WTC11 (cell line): Measurements from ENCODE around the gene MRPL55. TPM values are rescaled to one million over a fixed set of nuclear protein-coding genes. Genes with fewer than 3 reads are reported as not detected.

Source experiments
- ATAC-seq: fragments of 200-7000 bp; cut with Tn5 transposase; 2 replicates; pipeline ENCODE4 v1.10.0; 2021; ENCODE audit warnings: mild to moderate bottlenecking, moderate library complexity
- CTCF ChIA-PET: fragments of 300-600 bp; sonication (Branson Sonifier 250); formaldehyde crosslinking; loops from one replicate; lab custom pipeline; 2021; ENCODE audit warnings: antibody characterized with exemption; lab: Charles Lee
- POLR2A ChIA-PET: fragments of 350-600 bp; sonication (Branson Sonifier 250); formaldehyde crosslinking; loops from one replicate; lab custom pipeline; 2021; ENCODE audit warnings: antibody characterized with exemption; lab: Charles Lee
- DNase-seq: peaks from one replicate; pipeline ENCODE4 v3.0.0; 2021; ENCODE audit warnings: low spot score
- H3K27ac Mint-ChIP-seq: 2 replicates; pipeline ENCODE4 v1.8.0; 2021; ENCODE audit warnings: mixed read lengths
- H3K27me3 Mint-ChIP-seq: 2 replicates; pipeline ENCODE4 v1.8.0; 2021; ENCODE audit warnings: low read depth, mild to moderate bottlenecking, moderate library complexity, mixed read lengths
- H3K36me3 Mint-ChIP-seq: 2 replicates; pipeline ENCODE4 v1.8.0; 2021; ENCODE audit warnings: mixed read lengths
- H3K4me1 Mint-ChIP-seq: 2 replicates; pipeline ENCODE4 v1.8.0; 2022; ENCODE audit warnings: mixed read lengths
- H3K4me3 Mint-ChIP-seq: 2 replicates; pipeline ENCODE4 v1.8.0; 2021; ENCODE audit warnings: mild to moderate bottlenecking, moderate library complexity, mixed read lengths
- H3K9me3 Mint-ChIP-seq: 2 replicates; pipeline ENCODE4 v1.8.0; 2021; ENCODE audit warnings: mixed read lengths
- AFF4 ChIP-seq: sonication (generic); formaldehyde crosslinking; IDR thresholded peaks from 2 replicates; pipeline ENCODE4 v1.8.1; 2023; ENCODE audit warnings: mild to moderate bottlenecking, missing genetic modification reagents, borderline replicate concordance
- CTCF ChIP-seq: fragments of 200-600 bp; IDR thresholded peaks from 2 replicates; pipeline ENCODE4 v1.8.0; 2022; ENCODE audit warnings: antibody characterized with exemption
- ESRRA ChIP-seq: sonication (generic); formaldehyde crosslinking; IDR thresholded peaks from 2 replicates; pipeline ENCODE4 v1.8.1; 2022; ENCODE audit warnings: mild to moderate bottlenecking, missing genetic modification reagents, borderline replicate concordance
- ETV6 ChIP-seq: sonication (generic); formaldehyde crosslinking; IDR thresholded peaks from 2 replicates; pipeline ENCODE4 v1.8.1; 2022; ENCODE audit warnings: mild to moderate bottlenecking, missing genetic modification reagents
- FOXJ3 ChIP-seq: sonication (generic); formaldehyde crosslinking; IDR thresholded peaks from 2 replicates; pipeline ENCODE4 v1.9.0; 2021; ENCODE audit warnings: missing genetic modification reagents, mild to moderate bottlenecking, borderline replicate concordance
- FOXP1 ChIP-seq: sonication (generic); formaldehyde crosslinking; IDR thresholded peaks from 2 replicates; pipeline ENCODE4 v1.8.0; 2022; ENCODE audit warnings: missing genetic modification reagents, mild to moderate bottlenecking, moderate library complexity, borderline replicate concordance
- MYBL2 ChIP-seq: sonication (generic); formaldehyde crosslinking; IDR thresholded peaks from 2 replicates; pipeline ENCODE4 v1.8.1; 2023; ENCODE audit warnings: mild to moderate bottlenecking, moderate library complexity, missing genetic modification reagents
- TEAD4 ChIP-seq: sonication (generic); formaldehyde crosslinking; IDR thresholded peaks from 2 replicates; pipeline ENCODE4 v1.8.0; 2022; ENCODE audit warnings: mild to moderate bottlenecking, missing genetic modification reagents
- ZBTB21 ChIP-seq: sonication (generic); formaldehyde crosslinking; IDR thresholded peaks from 2 replicates; pipeline ENCODE4 v1.8.1; 2023; ENCODE audit warnings: mild to moderate bottlenecking, missing genetic modification reagents, borderline replicate concordance
- ZBTB43 ChIP-seq: sonication (generic); formaldehyde crosslinking; IDR thresholded peaks from 2 replicates; pipeline ENCODE4 v1.8.1; 2023; ENCODE audit warnings: mild to moderate bottlenecking, missing genetic modification reagents
- ZNF396 ChIP-seq: fragments of 250-450 bp; sonication (Bioruptor Pico); IDR thresholded peaks from 2 replicates; pipeline ENCODE4 v1.8.0; 2021; ENCODE audit warnings: mild to moderate bottlenecking, moderate library complexity, borderline replicate concordance
- ZNF416 ChIP-seq: fragments of 250-450 bp; sonication (Bioruptor Pico); IDR thresholded peaks from 2 replicates; pipeline ENCODE4 v1.9.0; 2021; ENCODE audit warnings: mild to moderate bottlenecking, inconsistent platforms
- ZNF671 ChIP-seq: fragments of 250-450 bp; sonication (Bioruptor Pico); IDR thresholded peaks from 2 replicates; pipeline ENCODE4 v1.8.0; 2021; ENCODE audit warnings: mild to moderate bottlenecking
- total RNA-seq: library from RNA; stranded (reverse); gene quantifications from 3 replicates; pipeline ENCODE4 v1.2.3, GENCODE V29; 2021
- TF ChIP-seq, protein P1 (sequence below): sonication (generic); formaldehyde crosslinking; IDR thresholded peaks from 2 replicates; pipeline ENCODE4 v1.8.0; 2023; ENCODE audit warnings: missing genetic modification reagents, mild to moderate bottlenecking, borderline replicate concordance

MRPL55 gene
- total RNA-seq, 1 experiment from 2014 or later, result 66.9 TPM

- peaks cover 45% of the 10 kb centered on the region for H3K4me1 Mint-ChIP-seq
- H3K36me3 Mint-ChIP-seq, result peaks cover 13% of the 10 kb centered on the region
- H3K27me3 Mint-ChIP-seq, result peaks cover 11% of the 10 kb centered on the region
- peak overlapping the region; percentile 95 for H3K4me3 Mint-ChIP-seq
- DNase-seq (no peak), ATAC-seq (no peak)
- CTCF ChIA-PET, result interaction anchor here (1.4 to 1.9 kb wide), 2 partner anchors 81 to 85 kb away, joined by 6 read pairs; no protein-coding TSS in a partner anchor
- no peaks in the 10 kb centered on the region for H3K9me3 Mint-ChIP-seq
- POLR2A ChIA-PET, result no interaction called here
- H3K27ac Mint-ChIP-seq, result peak overlapping the region; percentile 78
- TF ChIP-seq ZNF671 (CRISPR knock-in tag), result no peak
Observed at GRCh38 chr1:228084797-228085196, 24.3 kb downstream of the MRPL55 start.

- ATAC-seq, result no peak
Observed at GRCh38 chr1:228084325-228084724, 24.8 kb downstream of the MRPL55 start.

DNA sequence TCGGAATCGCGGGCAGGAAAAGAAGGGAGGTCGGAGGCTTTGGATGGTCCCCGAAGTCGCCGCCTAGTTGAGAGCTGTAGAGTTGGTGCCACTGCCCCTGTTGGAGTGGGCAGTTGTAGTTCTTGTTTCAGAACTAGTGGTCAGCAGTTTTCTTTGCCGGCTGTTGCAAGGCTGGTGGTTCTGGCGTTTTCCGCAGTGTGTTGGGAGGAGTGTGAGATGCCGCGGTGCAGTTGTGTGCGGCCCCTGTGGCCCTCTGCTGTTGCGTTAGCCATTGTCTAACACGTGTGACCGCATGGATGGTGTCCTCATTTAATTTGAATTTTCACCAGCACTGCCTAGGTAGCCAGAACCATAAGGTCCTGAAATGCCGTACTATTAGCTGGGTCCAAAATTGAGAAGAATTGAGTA is 25.2 kb downstream of the MRPL55 start:
- CTCF ChIA-PET, result interaction anchor here (1.4 to 1.9 kb wide), 2 partner anchors 80 to 84 kb away, joined by 6 read pairs; no protein-coding TSS in a partner anchor
- ATAC-seq, result no peak
- peaks cover 40% of the 10 kb centered on the region for H3K4me1 Mint-ChIP-seq

More at GRCh38 chr1:228084325-228084724, 24.8 kb downstream of the MRPL55 start:
- Mint-ChIP-seq H3K4me3 (peak overlapping the region; percentile 95), H3K27ac (peak overlapping the region; percentile 78), H3K4me1 (peaks cover 44% of the 10 kb centered on the region), H3K36me3 (peaks cover 13% of the 10 kb centered on the region), H3K27me3 (peaks cover 16% of the 10 kb centered on the region), H3K9me3 (no peaks in the 10 kb centered on the region)
- POLR2A ChIA-PET, result no interaction called here
- CTCF ChIA-PET, result interaction anchor here (1.4 to 1.9 kb wide), 2 partner anchors 80 to 85 kb away, joined by 6 read pairs; no protein-coding TSS in a partner anchor
- TF ChIP-seq ZBTB43 (CRISPR knock-in tag) (no peak), ZNF396 (CRISPR knock-in tag) (no peak)
- DNase-seq, result no peak

GRCh38 chr1:228082918-228083870 is 25.9 kb downstream of the MRPL55 start:
- Mint-ChIP-seq H3K27me3 (peaks cover 27% of the 10 kb centered on the region), H3K9me3 (no peaks in the 10 kb centered on the region), H3K27ac (peak overlapping the region; percentile 94), H3K36me3 (peaks cover 10% of the 10 kb centered on the region), H3K4me3 (peak overlapping the region; percentile 95), H3K4me1 (peaks cover 39% of the 10 kb centered on the region)
- no peak for DNase-seq
- POLR2A ChIA-PET, result interaction anchor here (0.6 to 1.3 kb wide), 4 partner anchors 9 to 83 kb away, joined by 3 to 4 read pairs (median 3); no protein-coding TSS in a partner anchor
- CTCF ChIA-PET, result interaction anchor here (1.1 to 2.5 kb wide), 9 partner anchors 9 to 84 kb away, joined by 4 to 26 read pairs (median 8); partner anchors contain the start of gene IBA57
- ATAC-seq, result no peak
- TF ChIP-seq ZNF416 (CRISPR knock-in tag) (no peak), AFF4 (CRISPR knock-in tag) (no peak), ESRRA (CRISPR knock-in tag) (0 out of 2 replicates have a peak, but pooled peaks have one; percentile 46), MYBL2 (CRISPR knock-in tag) (no peak; the same call in 1 of the 2 replicates)
- TF ChIP-seq, protein P1, sequence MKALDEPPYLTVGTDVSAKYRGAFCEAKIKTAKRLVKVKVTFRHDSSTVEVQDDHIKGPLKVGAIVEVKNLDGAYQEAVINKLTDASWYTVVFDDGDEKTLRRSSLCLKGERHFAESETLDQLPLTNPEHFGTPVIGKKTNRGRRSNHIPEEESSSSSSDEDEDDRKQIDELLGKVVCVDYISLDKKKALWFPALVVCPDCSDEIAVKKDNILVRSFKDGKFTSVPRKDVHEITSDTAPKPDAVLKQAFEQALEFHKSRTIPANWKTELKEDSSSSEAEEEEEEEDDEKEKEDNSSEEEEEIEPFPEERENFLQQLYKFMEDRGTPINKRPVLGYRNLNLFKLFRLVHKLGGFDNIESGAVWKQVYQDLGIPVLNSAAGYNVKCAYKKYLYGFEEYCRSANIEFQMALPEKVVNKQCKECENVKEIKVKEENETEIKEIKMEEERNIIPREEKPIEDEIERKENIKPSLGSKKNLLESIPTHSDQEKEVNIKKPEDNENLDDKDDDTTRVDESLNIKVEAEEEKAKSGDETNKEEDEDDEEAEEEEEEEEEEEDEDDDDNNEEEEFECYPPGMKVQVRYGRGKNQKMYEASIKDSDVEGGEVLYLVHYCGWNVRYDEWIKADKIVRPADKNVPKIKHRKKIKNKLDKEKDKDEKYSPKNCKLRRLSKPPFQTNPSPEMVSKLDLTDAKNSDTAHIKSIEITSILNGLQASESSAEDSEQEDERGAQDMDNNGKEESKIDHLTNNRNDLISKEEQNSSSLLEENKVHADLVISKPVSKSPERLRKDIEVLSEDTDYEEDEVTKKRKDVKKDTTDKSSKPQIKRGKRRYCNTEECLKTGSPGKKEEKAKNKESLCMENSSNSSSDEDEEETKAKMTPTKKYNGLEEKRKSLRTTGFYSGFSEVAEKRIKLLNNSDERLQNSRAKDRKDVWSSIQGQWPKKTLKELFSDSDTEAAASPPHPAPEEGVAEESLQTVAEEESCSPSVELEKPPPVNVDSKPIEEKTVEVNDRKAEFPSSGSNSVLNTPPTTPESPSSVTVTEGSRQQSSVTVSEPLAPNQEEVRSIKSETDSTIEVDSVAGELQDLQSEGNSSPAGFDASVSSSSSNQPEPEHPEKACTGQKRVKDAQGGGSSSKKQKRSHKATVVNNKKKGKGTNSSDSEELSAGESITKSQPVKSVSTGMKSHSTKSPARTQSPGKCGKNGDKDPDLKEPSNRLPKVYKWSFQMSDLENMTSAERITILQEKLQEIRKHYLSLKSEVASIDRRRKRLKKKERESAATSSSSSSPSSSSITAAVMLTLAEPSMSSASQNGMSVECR (CRISPR knock-in tag), result no peak

More for the DNA sequence above, 25.2 kb downstream of the MRPL55 start:
- no peaks in the 10 kb centered on the region for H3K9me3 Mint-ChIP-seq
- POLR2A ChIA-PET, result no interaction called here
- TF ChIP-seq FOXJ3 (CRISPR knock-in tag), result no peak
- no peak for TF ChIP-seq TEAD4 (CRISPR knock-in tag)
- TF ChIP-seq CTCF, result no peak
- TF ChIP-seq FOXP1 (CRISPR knock-in tag), result no peak
- TF ChIP-seq ZBTB21 (CRISPR knock-in tag), result no peak
- TF ChIP-seq ETV6 (CRISPR knock-in tag), result 0 out of 2 replicates have a peak, but pooled peaks have one; percentile 27
- H3K4me3 Mint-ChIP-seq, result peak overlapping the region; percentile 95
- DNase-seq, result no peak
- peaks cover 20% of the 10 kb centered on the region for H3K27me3 Mint-ChIP-seq
- H3K27ac Mint-ChIP-seq, result peak overlapping the region; percentile 78
- H3K36me3 Mint-ChIP-seq, result peaks cover 13% of the 10 kb centered on the region
